IMR-90 (cell line): ENCODE measurements around the gene COL7A1. TPM values are rescaled to one million over a fixed set of nuclear protein-coding genes. Genes with fewer than 3 reads are reported as not detected.
A peak's percentile ranks its signal among the peaks of the same experiment; 100 is the strongest.

Source experiments
- ATAC-seq: fragments of 200-7000 bp; cut with Tn5 transposase; 2 replicates; pipeline ENCODE4 v1.9.1; 2020; ENCODE audit warnings: low read depth, mild to moderate bottlenecking, moderate library complexity
- BruUV-seq: library from RNA; stranded (reverse); fragments of 400-500 nt; replicated peaks from 2 replicates; lab custom pipeline; 2021; lab: Mats Ljungman, UMichigan
- CTCF ChIA-PET: fragments of 300-600 bp; formaldehyde crosslinking; extraction: SDS; loops from one replicate; lab custom pipeline; 2021; ENCODE audit warnings: antibody characterized with exemption; lab: Yijun Ruan, JAX
- POLR2A ChIA-PET: fragments of 300-600 bp; sonication (Branson Sonifier 250); formaldehyde crosslinking; loops from one replicate; lab custom pipeline; 2022; ENCODE audit warnings: antibody characterized with exemption; ENCODE audit not compliant: unreplicated experiment; lab: Charles Lee
- DNase-seq: peaks from one replicate; pipeline ENCODE4 v3.0.0; 2013
- H2AFZ ChIP-seq: replicated peaks from 2 replicates; pipeline ENCODE3; 2013; ENCODE audit warnings: low read length, mild to moderate bottlenecking; ENCODE audit not compliant: poor library complexity
- H2AK5ac ChIP-seq: 2 replicates; pipeline ENCODE4 v1.6.1; 2013; ENCODE audit warnings: low read depth, low read length, inconsistent platforms
- H2AK9ac ChIP-seq: replicated peaks from 2 replicates; pipeline ENCODE3; 2013; ENCODE audit warnings: mild to moderate bottlenecking, low read depth, low read length, moderate library complexity; ENCODE audit not compliant: poor library complexity
- H2BK120ac ChIP-seq: 2 replicates; pipeline ENCODE4 v1.6.1; 2013; ENCODE audit warnings: low read depth, low read length, inconsistent platforms
- H2BK15ac ChIP-seq: 3 replicates; pipeline ENCODE4 v1.6.1; 2013; ENCODE audit warnings: low read depth, low read length, inconsistent platforms
- H2BK20ac ChIP-seq: 2 replicates; pipeline ENCODE4 v1.6.1; 2013; ENCODE audit warnings: low read depth, mild to moderate bottlenecking, inconsistent platforms, low read length, moderate library complexity
- H2BK5ac ChIP-seq: 2 replicates; pipeline ENCODE4 v1.6.1; 2013; ENCODE audit warnings: mild to moderate bottlenecking, low read depth, low read length, inconsistent platforms; ENCODE audit not compliant: poor library complexity, severe bottlenecking
- H3K14ac ChIP-seq: replicated peaks from 2 replicates; pipeline ENCODE4 v1.6.1; 2013; ENCODE audit warnings: low read depth, low read length, inconsistent platforms
- H3K18ac ChIP-seq: 2 replicates; pipeline ENCODE4 v1.6.1; 2013; ENCODE audit warnings: low read depth, low read length, control low read depth
- H3K23ac ChIP-seq: 2 replicates; pipeline ENCODE4 v1.6.1; 2013; ENCODE audit warnings: low read depth, low read length, inconsistent platforms
- H3K27ac ChIP-seq: 2 replicates; pipeline ENCODE4 v1.5.1; 2013; ENCODE audit warnings: mild to moderate bottlenecking, control low read depth, low read length; ENCODE audit not compliant: insufficient read depth
- H3K27me3 ChIP-seq: 2 replicates; pipeline ENCODE4 v1.6.1; 2013; ENCODE audit warnings: low read length; ENCODE audit not compliant: control insufficient read depth, insufficient read depth
- H3K36me3 ChIP-seq: 2 replicates; pipeline ENCODE4 v1.6.1; 2013; ENCODE audit warnings: low read length, mixed read lengths; ENCODE audit not compliant: control insufficient read depth, insufficient read depth
- H3K4ac ChIP-seq: 2 replicates; pipeline ENCODE4 v1.6.1; 2013; ENCODE audit warnings: low read depth, low read length, inconsistent platforms
- H3K4me1 ChIP-seq: 2 replicates; pipeline ENCODE4 v1.6.1; 2013; ENCODE audit warnings: low read length, mixed read lengths; ENCODE audit not compliant: control insufficient read depth, insufficient read depth
- H3K4me2 ChIP-seq: 2 replicates; pipeline ENCODE4 v1.6.1; 2013; ENCODE audit warnings: low read depth, mild to moderate bottlenecking, control low read depth, low read length, moderate library complexity
- H3K4me3 ChIP-seq: 2 replicates; pipeline ENCODE4 v1.5.1; 2013; ENCODE audit warnings: low read depth, mild to moderate bottlenecking, control low read depth, low read length, moderate library complexity; ENCODE audit not compliant: insufficient read depth
- H3K56ac ChIP-seq: 2 replicates; pipeline ENCODE4 v1.6.1; 2013; ENCODE audit warnings: low read length, inconsistent platforms; ENCODE audit not compliant: insufficient read depth; ENCODE audit errors: extremely low read depth
- H3K79me1 ChIP-seq, 2 experiments: 2 replicates each; pipeline ENCODE4 v1.6.1; 2013; ENCODE audit warnings: low read length in 2 of 2, inconsistent platforms in 1 of 2, low read depth in 1 of 2
- H3K9ac ChIP-seq: 2 replicates; pipeline ENCODE4 v1.6.1; 2013; ENCODE audit warnings: low read depth, low read length, control low read depth
- H3K9me1 ChIP-seq: 2 replicates; pipeline ENCODE4 v1.6.1; 2013; ENCODE audit warnings: low read length, inconsistent platforms; ENCODE audit not compliant: insufficient read depth
- H3K9me3 ChIP-seq: 2 replicates; pipeline ENCODE4 v1.6.1; 2013; ENCODE audit warnings: low read length; ENCODE audit not compliant: control insufficient read depth, insufficient read depth
- H4K20me1 ChIP-seq: 2 replicates; pipeline ENCODE4 v1.6.1; 2013; ENCODE audit warnings: low read length, inconsistent platforms; ENCODE audit not compliant: insufficient read depth
- H4K5ac ChIP-seq: 2 replicates; pipeline ENCODE4 v1.6.1; 2013; ENCODE audit warnings: mild to moderate bottlenecking, low read depth, low read length, control low read depth
- H4K8ac ChIP-seq, 2 experiments: 2 replicates each; pipeline ENCODE4 v1.6.1; 2013; ENCODE audit warnings: low read depth in 2 of 2, low read length in 2 of 2, control low read depth in 1 of 2, inconsistent platforms in 1 of 2
- H4K91ac ChIP-seq: 2 replicates; pipeline ENCODE4 v1.6.1; 2013; ENCODE audit warnings: low read depth, low read length, inconsistent platforms; ENCODE audit not compliant: insufficient read depth
- BHLHE40 ChIP-seq: fragments of 150-350 bp; IDR thresholded peaks from 2 replicates; pipeline ENCODE4 v1.6.1; 2016; ENCODE audit warnings: mild to moderate bottlenecking, low read depth, low read length
- CEBPB ChIP-seq: IDR thresholded peaks from 2 replicates; pipeline ENCODE4 v1.6.1; 2012; ENCODE audit warnings: low read depth, low read length, improper control_type of control experiment
- CHD1 ChIP-seq: IDR thresholded peaks from 2 replicates; pipeline ENCODE4 v1.6.1; 2012; ENCODE audit warnings: low read depth, low read length, improper control_type of control experiment
- CTCF ChIP-seq: conservative IDR thresholded peaks from 2 replicates; pipeline ENCODE4 v1.5.1; 2012; ENCODE audit warnings: mild to moderate bottlenecking, low read depth, low read length, improper control_type of control experiment
- ELK1 ChIP-seq: fragments of 150-350 bp; IDR thresholded peaks from 2 replicates; pipeline ENCODE4 v1.6.1; 2016; ENCODE audit warnings: low read depth, mild to moderate bottlenecking, low read length, moderate library complexity, borderline replicate concordance
- FOS ChIP-seq: fragments of 150-350 bp; IDR thresholded peaks from 2 replicates; pipeline ENCODE4 v1.6.1; 2016; ENCODE audit warnings: low read depth, low read length
- MAFK ChIP-seq: IDR thresholded peaks from 2 replicates; pipeline ENCODE4 v1.6.1; 2012; ENCODE audit warnings: low read depth, low read length, improper control_type of control experiment
- MAZ ChIP-seq: IDR thresholded peaks from 2 replicates; pipeline ENCODE4 v1.6.1; 2012; ENCODE audit warnings: low read depth, mild to moderate bottlenecking, low read length, improper control_type of control experiment, moderate library complexity, borderline replicate concordance
- NFE2L2 ChIP-seq: fragments of 150-350 bp; IDR thresholded peaks from 2 replicates; pipeline ENCODE4 v1.6.1; 2016; ENCODE audit warnings: low read depth, mild to moderate bottlenecking, low read length
- POLR2A ChIP-seq: IDR thresholded peaks from 2 replicates; pipeline ENCODE4 v1.6.1; 2012; ENCODE audit warnings: mild to moderate bottlenecking, low read depth, low read length
- RAD21 ChIP-seq: IDR thresholded peaks from 2 replicates; pipeline ENCODE4 v1.6.1; 2012; ENCODE audit warnings: low read length, improper control_type of control experiment
- RCOR1 ChIP-seq: IDR thresholded peaks from 2 replicates; pipeline ENCODE4 v1.6.1; 2012; ENCODE audit warnings: mild to moderate bottlenecking, low read length, improper control_type of control experiment; ENCODE audit not compliant: insufficient replicate concordance
- SMC3 ChIP-seq: fragments of 150-350 bp; IDR thresholded peaks from 2 replicates; pipeline ENCODE4 v1.6.1; 2016; ENCODE audit warnings: low read depth, mild to moderate bottlenecking, antibody characterized with exemption, low read length, moderate library complexity
- USF2 ChIP-seq: fragments of 150-350 bp; IDR thresholded peaks from 2 replicates; pipeline ENCODE4 v1.6.1; 2017; ENCODE audit warnings: mild to moderate bottlenecking, antibody characterized with exemption, low read length, low read depth
- WGBS, 2 experiments: methylation state at CpG; one replicate each; pipeline versions ENCODE4 v1.1.5 to v1.1.7; 2013; ENCODE audit warnings: missing lambda C conversion rate in 2 of 2; ENCODE audit not compliant: insufficient read length in 1 of 2; ENCODE audit errors: extremely low coverage in 2 of 2; 5-methylcytosine and 5-hydroxymethylcytosine counted together
- dilution Hi-C: fragments of 300-500 bp; cut with HindIII; formaldehyde crosslinking; loops from one replicate; pipeline ENCODE4 v1.14.3; 2018; ENCODE audit warnings: low sequenced_read_pairs; ENCODE audit not compliant: unreplicated experiment
- in situ Hi-C: fragments of 300-500 bp; cut with MboI; formaldehyde crosslinking; loops from 3 replicates; pipeline ENCODE4 v1.14.3; 2019; ENCODE audit warnings: low sequenced_read_pairs, inconsistent platforms, mixed read lengths
- intact Hi-C: fragments of 100-400 bp; cut with micrococcal nuclease; formaldehyde crosslinking; loops from 2 replicates; pipeline ENCODE4 v1.10.0; 2022
- polyA plus RNA-seq, 3 experiments: library from polyadenylated mRNA; depleted of rRNA; stranded (reverse); fragments of >200 nt; gene quantifications; 2 replicates each; pipeline ENCODE4 v1.2.3, GENCODE V29; 2012; ENCODE audit warnings: low replicate concordance in 1 of 3
- total RNA-seq: library from RNA; depleted of rRNA; stranded (reverse); fragments of >200 nt; gene quantifications from 2 replicates; pipeline ENCODE4 v1.2.3, GENCODE V29; 2012

COL7A1 gene
- total and polyA plus RNA-seq, 2 of the 4 experiments (the other 2 are of a cell fraction), result 4.1 to 20.3 TPM

- Histone ChIP-seq H3K9ac (no peak overlapping the region), H3K4ac (no peak overlapping the region), H2BK5ac (no peak overlapping the region), H4K8ac (no peak overlapping the region), H3K23ac (no peak overlapping the region), H2BK15ac (no peak overlapping the region), H3K9me1 (peaks cover 9% of the 10 kb centered on the region), H3K36me3 (peaks cover 3% of the 10 kb centered on the region; the same call in 1 of the 2 replicates), H2BK120ac (no peak overlapping the region), H3K56ac (no peak overlapping the region), H3K4me3 (no peak overlapping the region), H3K14ac (no peak overlapping the region), H3K27me3 (no peaks in the 10 kb centered on the region), H2AFZ (no peak overlapping the region), H3K4me2 (no peak overlapping the region), H3K18ac (no peak overlapping the region), H4K91ac (no peak overlapping the region), H4K5ac (no peak overlapping the region), H3K9me3 (no peaks in the 10 kb centered on the region), H3K27ac (no peak overlapping the region), H3K79me1 (peaks cover 11 to 49% of the 10 kb centered on the region in 2 experiments), H2AK9ac (peak overlapping the region; percentile 77), H2BK20ac (no peak overlapping the region), H2AK5ac (no peak overlapping the region), H3K4me1 (peaks cover 12% of the 10 kb centered on the region), H4K20me1 (peaks cover 14% of the 10 kb centered on the region; the same call in 1 of the 2 replicates)
- DNase-seq, result no peak
- POLR2A ChIA-PET, result no interaction called here
- in situ Hi-C loops, result no loop called here
- intact Hi-C loops, result no loop called here
- 87% methylated on average over 3 of the region's 14 CpGs; no CpG with 5 or more reads in 1 of the 2 experiments for WGBS, 2 experiments
- no TSS peak for BruUV-seq
- ATAC-seq, result no peak
- dilution Hi-C loops, result no loop called here
- CTCF ChIA-PET, result interaction anchor here (1.6 kb wide), 1 partner anchor 118 kb away, joined by 4 read pairs; no protein-coding TSS in a partner anchor
- TF ChIP-seq FOS (no peak), RAD21 (no peak), CHD1 (no peak), ELK1 (no peak), MAFK (no peak), NFE2L2 (no peak), CTCF (no peak), USF2 (no peak), BHLHE40 (no peak), CEBPB (no peak), MAZ (no peak), SMC3 (no peak), RCOR1 (no peak), POLR2A (no peak)
Observed at GRCh38 chr3:48553886-48554845, 41.0 kb downstream of the COL7A1 start.
